ENCODE results near the gene SLC25A10. TPM values are rescaled to one million over a fixed set of nuclear protein-coding genes. Genes with fewer than 3 reads are reported as not detected.
A peak's percentile ranks its signal among the peaks of the same experiment; 100 is the strongest.
"Not testable (repeated sequence)": the region's sequence is repeated elsewhere in the genome, so short reads cannot be mapped to it uniquely, and the experiment has no call there.

The SLC25A10 gene
- total RNA-seq, 1 experiment from 2014 or later, result 45.5 TPM

GRCh38 chr17:81733507-81734404, 21.7 kb downstream of the SLC25A10 start:
- in situ Hi-C loops (cut with HindIII; ENCODE audit: low pct_unique_long_range_greater_than_20kb, low sequenced_read_pairs), result no loop called here
- peak; percentile 93 for DNase-seq (ENCODE audit: low read depth, low spot score)

DNA sequence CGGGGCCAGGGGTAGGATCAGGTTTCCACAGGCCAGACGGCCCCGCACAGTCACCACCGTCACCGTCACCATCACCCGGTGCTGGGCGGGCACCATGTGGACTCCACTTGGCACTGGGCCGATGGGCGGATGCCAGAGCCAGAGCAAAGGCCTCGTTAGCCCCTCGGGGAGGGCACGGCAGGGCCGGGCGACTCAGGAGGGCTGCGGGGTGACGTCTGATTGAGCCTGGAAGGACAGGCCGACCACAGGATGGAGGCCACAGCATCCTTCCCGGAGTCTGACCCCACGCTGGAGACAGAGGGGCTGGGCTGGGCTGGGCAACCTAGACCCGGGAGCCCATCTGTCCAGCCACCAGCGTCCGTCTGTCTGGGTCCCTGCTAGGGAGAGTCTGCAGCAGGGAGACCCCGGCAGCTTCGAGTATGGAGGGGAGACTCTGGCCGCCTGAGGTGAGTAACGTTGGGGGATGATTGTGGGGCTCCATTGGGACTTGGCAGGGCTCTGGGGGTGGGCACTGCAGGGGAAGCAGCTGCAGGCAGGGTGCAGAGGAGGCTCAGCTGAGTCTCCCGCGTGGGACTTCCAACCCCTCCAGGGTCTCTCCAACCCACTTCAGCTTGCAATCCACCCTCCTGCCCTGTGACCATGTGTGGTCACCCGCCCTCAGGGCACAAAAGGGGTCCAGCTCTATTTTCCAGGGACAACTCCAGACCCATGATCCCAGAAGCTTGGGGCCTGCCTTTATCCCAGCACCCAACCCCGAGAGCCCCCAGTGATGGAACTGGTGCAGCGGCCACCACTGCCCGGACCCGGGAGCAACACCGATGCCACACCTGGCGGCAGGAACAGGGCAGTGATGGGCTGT, 22.6 kb downstream of the SLC25A10 start:
- no peak for DNase-seq (ENCODE audit: low read depth, low spot score)
- in situ Hi-C loops (cut with HindIII; ENCODE audit: low pct_unique_long_range_greater_than_20kb, low sequenced_read_pairs), result no loop called here

DNA sequence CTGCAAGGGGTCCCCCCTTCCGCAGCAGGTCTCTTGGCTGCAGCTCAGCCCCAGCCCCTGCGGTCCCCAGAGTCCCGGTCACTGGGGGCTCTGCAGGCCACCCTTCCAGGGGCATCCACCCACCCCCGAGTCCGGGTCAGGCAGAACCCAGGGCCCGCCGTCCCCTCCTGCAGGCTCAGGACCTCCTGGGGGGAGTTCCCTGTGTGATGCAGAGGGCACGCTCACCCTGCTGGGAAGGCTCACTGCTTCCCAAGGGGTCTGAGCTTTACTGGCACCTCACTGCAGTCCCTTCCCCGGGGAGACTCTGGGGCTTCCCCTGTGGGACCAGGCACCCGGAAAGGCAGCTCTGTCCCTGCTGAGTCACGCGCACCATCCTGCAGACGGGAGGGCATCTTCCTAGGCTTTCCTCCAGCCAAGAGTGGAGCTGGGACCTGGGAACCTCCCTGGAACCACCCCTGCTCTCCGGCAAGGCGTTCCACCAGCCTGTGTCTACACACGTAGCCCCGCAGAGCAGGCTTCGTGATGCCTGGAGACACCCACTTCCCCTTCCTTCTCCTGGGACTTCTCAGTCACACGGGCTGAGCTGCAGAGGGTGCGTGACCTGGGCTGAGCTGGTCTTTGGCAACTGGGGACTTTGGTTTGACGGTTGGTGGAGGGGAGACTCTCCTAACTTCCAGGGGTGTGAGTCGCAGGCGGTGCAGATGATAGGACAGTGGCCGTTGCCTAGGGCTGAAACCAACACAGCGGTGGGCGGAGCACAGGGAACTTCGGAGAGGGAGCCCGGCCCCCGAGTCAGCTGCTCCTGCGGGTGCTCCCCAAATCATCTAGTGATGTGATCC, 23.4 kb downstream of the SLC25A10 start:
- DNase-seq (ENCODE audit: low read depth, low spot score), result no peak
- in situ Hi-C loops (cut with HindIII; ENCODE audit: low pct_unique_long_range_greater_than_20kb, low sequenced_read_pairs), result no loop called here

GRCh38 chr17:81737947-81738800, 26.1 kb downstream of the SLC25A10 start:
- no peak for DNase-seq (ENCODE audit: low read depth, low spot score)
- in situ Hi-C loops (cut with HindIII; ENCODE audit: low pct_unique_long_range_greater_than_20kb, low sequenced_read_pairs), result no loop called here

GRCh38 chr17:81738801-81739393, 26.8 kb downstream of the SLC25A10 start:
- DNase-seq (ENCODE audit: low read depth, low spot score), result no peak
- in situ Hi-C loops (cut with HindIII; ENCODE audit: low pct_unique_long_range_greater_than_20kb, low sequenced_read_pairs), result no loop called here

DNA sequence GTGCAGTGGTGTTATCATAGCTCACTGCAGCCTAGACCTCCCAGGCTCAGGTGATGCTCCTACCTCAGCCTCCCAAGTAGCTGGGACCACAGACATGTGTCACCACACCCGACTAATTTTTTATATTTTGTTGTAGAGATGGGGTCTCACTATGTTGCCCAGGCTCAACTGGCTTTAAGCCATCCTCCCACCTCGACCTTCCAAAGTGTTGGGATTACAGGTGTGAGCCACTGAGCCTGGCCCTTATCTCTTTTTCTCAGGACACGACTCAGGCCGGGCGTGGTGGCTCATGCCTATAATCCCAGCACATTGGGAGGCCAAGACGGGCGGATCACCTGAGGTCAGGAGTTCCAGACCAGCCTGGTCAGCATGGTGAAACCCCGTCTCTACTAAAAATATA, 27.5 kb downstream of the SLC25A10 start:
- DNase-seq (ENCODE audit: low read depth, low spot score); in situ Hi-C loops (cut with HindIII; ENCODE audit: low pct_unique_long_range_greater_than_20kb, low sequenced_read_pairs): not testable (repeated sequence)

DNA sequence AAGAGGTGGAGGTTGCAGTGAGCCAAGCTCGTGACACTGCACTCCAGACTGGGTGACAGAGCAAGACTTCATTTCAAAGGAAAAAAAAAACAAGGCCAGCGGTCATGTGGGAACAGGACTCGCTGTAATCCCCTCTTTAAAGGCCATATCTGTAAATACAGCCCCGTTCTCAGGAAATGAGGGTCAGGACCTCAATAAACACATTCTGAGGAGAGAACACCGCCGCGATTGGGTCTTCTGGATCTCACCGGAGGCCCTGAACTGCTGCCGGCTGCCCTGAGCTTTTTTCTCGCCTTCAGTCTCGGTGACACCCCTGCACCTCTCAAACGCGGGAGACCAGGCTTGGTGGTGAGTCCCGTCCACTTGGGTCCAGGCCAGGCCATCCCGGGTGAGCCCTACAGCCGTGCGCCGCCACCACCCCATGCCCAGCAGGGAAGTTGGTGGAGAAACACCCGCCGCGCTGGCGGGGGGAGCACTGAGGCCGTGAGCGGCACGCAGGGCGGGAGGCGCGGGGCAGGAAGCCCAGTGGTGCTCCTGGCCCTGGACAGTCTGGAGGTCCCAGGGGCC, 28.4 kb downstream of the SLC25A10 start:
- in situ Hi-C loops (cut with HindIII; ENCODE audit: low pct_unique_long_range_greater_than_20kb, low sequenced_read_pairs), result no loop called here
- DNase-seq (ENCODE audit: low read depth, low spot score), result no peak

GRCh38 chr17:81741049-81741593, 29.0 kb downstream of the SLC25A10 start:
- in situ Hi-C loops (cut with HindIII; ENCODE audit: low pct_unique_long_range_greater_than_20kb, low sequenced_read_pairs), result no loop called here
- DNase-seq (ENCODE audit: low read depth, low spot score), result no peak

GRCh38 chr17:81741594-81742452, 29.7 kb downstream of the SLC25A10 start:
- no peak for DNase-seq (ENCODE audit: low read depth, low spot score)
- in situ Hi-C loops (cut with HindIII; ENCODE audit: low pct_unique_long_range_greater_than_20kb, low sequenced_read_pairs), result no loop called here

Small RNA genes lying within 50 kb of the gene (small RNA-seq; reads per million reads assigned to genes)
- 0 to 0.19 reads per million in 2 experiments for gene MIR6786

Other genes starting within 250 kb of the SLC25A10 start
- 6,652 and 7,362 TPM in 2 replicates for gene ACTG1, start 199.5 kb upstream of the SLC25A10 start, total RNA-seq (2014; rRNA removed; shearing (Covaris generic))
- gene FSCN2, start 183.9 kb upstream of the SLC25A10 start, total RNA-seq (2014; rRNA removed; shearing (Covaris generic)), result 0.34 TPM in 1 of 2 replicates, not detected in the other
- 34.0 and 35.0 TPM in 2 replicates for gene FAAP100, start 159.9 kb upstream of the SLC25A10 start, total RNA-seq (2014; rRNA removed; shearing (Covaris generic))
- 139 TPM in 2 replicates for gene NPLOC4, start 75.2 kb upstream of the SLC25A10 start, total RNA-seq (2014; rRNA removed; shearing (Covaris generic))
- 70.6 and 85.2 TPM in 2 replicates for gene TSPAN10, start 75.1 kb upstream of the SLC25A10 start, total RNA-seq (2014; rRNA removed; shearing (Covaris generic))
- 0.67 TPM in 1 of 2 replicates, not detected in the other for gene PDE6G, start 55.7 kb upstream of the SLC25A10 start, total RNA-seq (2014; rRNA removed; shearing (Covaris generic))
- 96.8 and 106 TPM in 2 replicates for gene OXLD1, start 45.7 kb upstream of the SLC25A10 start, total RNA-seq (2014; rRNA removed; shearing (Covaris generic))
- gene CCDC137, start 45.5 kb upstream of the SLC25A10 start, total RNA-seq (2014; rRNA removed; shearing (Covaris generic)), result 52.0 and 56.8 TPM in 2 replicates
- gene ARL16, start 28.5 kb upstream of the SLC25A10 start, total RNA-seq (2014; rRNA removed; shearing (Covaris generic)), result 46.1 and 52.5 TPM in 2 replicates
- gene HGS, start 28.3 kb upstream of the SLC25A10 start, total RNA-seq (2014; rRNA removed; shearing (Covaris generic)), result 155 and 174 TPM in 2 replicates
- 24.9 and 29.5 TPM in 2 replicates for gene MRPL12, start 8.9 kb upstream of the SLC25A10 start, total RNA-seq (2014; rRNA removed; shearing (Covaris generic))
- not detected in 2 replicates for gene GCGR, start 91.9 kb downstream of the SLC25A10 start, total RNA-seq (2014; rRNA removed; shearing (Covaris generic))
- gene MCRIP1, start 121.0 kb downstream of the SLC25A10 start, total RNA-seq (2014; rRNA removed; shearing (Covaris generic)), result 144 and 162 TPM in 2 replicates
- 0.56 and 0.63 TPM in 2 replicates for gene PPP1R27, start 122.8 kb downstream of the SLC25A10 start, total RNA-seq (2014; rRNA removed; shearing (Covaris generic))
- gene P4HB, start 148.3 kb downstream of the SLC25A10 start, total RNA-seq (2014; rRNA removed; shearing (Covaris generic)), result 1,826 and 1,949 TPM in 2 replicates
- 288 and 306 TPM in 2 replicates for gene ARHGDIA, start 159.1 kb downstream of the SLC25A10 start, total RNA-seq (2014; rRNA removed; shearing (Covaris generic))
- 245 and 252 TPM in 2 replicates for gene ALYREF, start 179.3 kb downstream of the SLC25A10 start, total RNA-seq (2014; rRNA removed; shearing (Covaris generic))
- 315 and 336 TPM in 2 replicates for gene ANAPC11, start 179.4 kb downstream of the SLC25A10 start, total RNA-seq (2014; rRNA removed; shearing (Covaris generic))
- gene NPB, start 190.0 kb downstream of the SLC25A10 start, total RNA-seq (2014; rRNA removed; shearing (Covaris generic)), result 0.08 and 0.34 TPM in 2 replicates
- 86.6 and 105 TPM in 2 replicates for gene PCYT2, start 199.1 kb downstream of the SLC25A10 start, total RNA-seq (2014; rRNA removed; shearing (Covaris generic))
- gene SIRT7, start 205.9 kb downstream of the SLC25A10 start, total RNA-seq (2014; rRNA removed; shearing (Covaris generic)), result 23.6 and 24.7 TPM in 2 replicates
- gene MAFG, start 215.5 kb downstream of the SLC25A10 start, total RNA-seq (2014; rRNA removed; shearing (Covaris generic)), result 73.1 and 73.9 TPM in 2 replicates
- gene PYCR1, start 225.0 kb downstream of the SLC25A10 start, total RNA-seq (2014; rRNA removed; shearing (Covaris generic)), result 335 and 351 TPM in 2 replicates
- gene MYADML2, start 234.9 kb downstream of the SLC25A10 start, total RNA-seq (2014; rRNA removed; shearing (Covaris generic)), result not detected in 2 replicates
- 3.0 TPM in 2 replicates for gene NOTUM, start 248.9 kb downstream of the SLC25A10 start, total RNA-seq (2014; rRNA removed; shearing (Covaris generic))

Measured in SK-MEL-5 (cell line).